Endothelial cell of umbilical vein (primary cell): ENCODE measurements around the gene CHD9. TPM values are rescaled to one million over a fixed set of nuclear protein-coding genes. Genes with fewer than 3 reads are reported as not detected.

Experiments
- BruUV-seq: library from RNA; stranded (reverse); fragments of 400-500 nt; replicated peaks from 2 replicates; lab custom pipeline; 2021; lab: Mats Ljungman, UMichigan
- CTCF ChIA-PET: fragments of 300-600, 350-600 bp; sonication (Branson Sonifier 250); formaldehyde crosslinking; loops from one replicate; lab custom pipeline; 2021; ENCODE audit warnings: antibody characterized with exemption, inconsistent platforms; lab: Charles Lee
- POLR2A ChIA-PET: fragments of 300-600, 350-600 bp; sonication (Branson Sonifier 250); formaldehyde crosslinking; loops from one replicate; lab custom pipeline; 2021; ENCODE audit warnings: antibody characterized with exemption, inconsistent platforms; lab: Charles Lee
- DNase-seq: peaks from one replicate; pipeline ENCODE4 v3.0.0-alpha.2; 2011; ENCODE audit warnings: low read depth, low spot score
- FAIRE-seq: peaks from 2 replicates; lab custom pipeline; 2011; peaks lifted over from hg19 to GRCh38; lab: Jason Lieb, UNC
- H2AFZ ChIP-seq: 2 replicates; pipeline ENCODE4 v1.6.0; 2012; ENCODE audit warnings: low read depth, low read length, control low read depth, inconsistent platforms
- H3K27ac ChIP-seq: 2 replicates; pipeline ENCODE4 v1.5.1; 2011; ENCODE audit warnings: low read depth, mild to moderate bottlenecking, control low read depth, low read length, moderate library complexity; ENCODE audit not compliant: insufficient read depth
- H3K27me3 ChIP-seq, 2 experiments: 2 replicates each; pipeline versions ENCODE4 v1.6.0 to v1.6.1; 2011; ENCODE audit warnings: low read length in 2 of 2, mixed read lengths in 1 of 2; ENCODE audit not compliant: control insufficient read depth in 2 of 2, insufficient read depth in 2 of 2
- H3K36me3 ChIP-seq, 2 experiments: 2 replicates in 1 of 2; 3 replicates in 1 of 2; pipeline ENCODE4 v1.5.1; 2011; ENCODE audit warnings: low read length in 2 of 2, mild to moderate bottlenecking in 1 of 2, moderate library complexity in 1 of 2; ENCODE audit not compliant: control insufficient read depth in 2 of 2, insufficient read depth in 2 of 2; ENCODE audit errors: extremely low read depth in 1 of 2
- H3K4me1 ChIP-seq: 3 replicates; pipeline ENCODE4 v1.5.1; 2011; ENCODE audit warnings: mild to moderate bottlenecking, low read length; ENCODE audit not compliant: control insufficient read depth, insufficient read depth; ENCODE audit errors: extremely low read depth
- H3K4me2 ChIP-seq: 2 replicates; pipeline ENCODE4 v1.6.1; 2011; ENCODE audit warnings: low read length, control low read depth, mixed read lengths; ENCODE audit not compliant: insufficient read depth
- H3K4me3 ChIP-seq, 3 experiments: fragments of 200-600 bp in 1 of 3; sonication (generic), shearing (Covaris generic) in 1 of 3; replicated peaks in 1 of 3; 2 replicates each; pipeline ENCODE4 v1.5.1; 2011 to 2016; ENCODE audit warnings: control low read depth in 3 of 3, low read length in 3 of 3, mild to moderate bottlenecking in 2 of 3, inconsistent platforms in 1 of 3, low read depth in 1 of 3, moderate library complexity in 1 of 3; ENCODE audit not compliant: insufficient read depth in 1 of 3
- H3K79me2 ChIP-seq: 2 replicates; pipeline ENCODE4 v1.6.0; 2012; ENCODE audit warnings: low read length, inconsistent platforms; ENCODE audit not compliant: control insufficient read depth, insufficient read depth
- H3K9ac ChIP-seq: replicated peaks from 2 replicates; pipeline ENCODE3; 2011; ENCODE audit warnings: low read length, control low read depth; ENCODE audit not compliant: insufficient read depth; ENCODE audit errors: extremely low read depth
- H3K9me1 ChIP-seq: replicated peaks from 3 replicates; pipeline ENCODE4 v1.6.0; 2011; ENCODE audit warnings: mild to moderate bottlenecking, low read length; ENCODE audit not compliant: control insufficient read depth, insufficient read depth; ENCODE audit errors: extremely low read depth
- H3K9me3 ChIP-seq: replicated peaks from 2 replicates; pipeline ENCODE4 v1.5.1; 2012; ENCODE audit warnings: low read length, inconsistent platforms; ENCODE audit not compliant: control insufficient read depth, insufficient read depth
- H4K20me1 ChIP-seq: replicated peaks from 2 replicates; pipeline ENCODE3; 2011; ENCODE audit warnings: mild to moderate bottlenecking, low read length; ENCODE audit not compliant: control insufficient read depth, insufficient read depth; ENCODE audit errors: extremely low read depth
- EZH2 ChIP-seq: IDR thresholded peaks from 2 replicates; pipeline ENCODE4 v1.6.1; 2012; ENCODE audit warnings: borderline replicate concordance, low read depth, mild to moderate bottlenecking, moderate library complexity, low read length, inconsistent platforms; ENCODE audit not compliant: severe bottlenecking
- FOS ChIP-seq: IDR thresholded peaks from 2 replicates; pipeline ENCODE4 v1.6.1; 2011; ENCODE audit warnings: mild to moderate bottlenecking, low read length, moderate library complexity, borderline replicate concordance; ENCODE audit not compliant: insufficient read depth
- GATA2 ChIP-seq: IDR thresholded peaks from 2 replicates; pipeline ENCODE4 v1.7.0; 2011; ENCODE audit warnings: low read depth, mild to moderate bottlenecking, moderate library complexity, mixed read lengths, low read length; ENCODE audit not compliant: insufficient read length, insufficient read depth
- JUN ChIP-seq: IDR thresholded peaks from 2 replicates; pipeline ENCODE4 v1.6.1; 2011; ENCODE audit warnings: borderline replicate concordance, low read depth; ENCODE audit not compliant: insufficient read length, insufficient read depth
- MYC ChIP-seq: IDR thresholded peaks from one replicate; pipeline ENCODE4 v1.6.1; 2011; ENCODE audit warnings: mild to moderate bottlenecking, low read depth, low read length
- POLR2A ChIP-seq: IDR thresholded peaks from 2 replicates; pipeline ENCODE4 v1.6.1; 2012; ENCODE audit warnings: low read depth, mild to moderate bottlenecking, control low read depth, low read length
- POLR2AphosphoS5 ChIP-seq: IDR thresholded peaks from 2 replicates; pipeline ENCODE4 v1.6.1; 2012; ENCODE audit warnings: low read depth, mild to moderate bottlenecking, control low read depth, low read length, moderate library complexity; ENCODE audit not compliant: insufficient read depth
- dilution Hi-C: fragments of 300-500 bp; cut with MboI; formaldehyde crosslinking; loops from one replicate; pipeline ENCODE4 v1.15.0; 2019; ENCODE audit warnings: low sequenced_read_pairs; ENCODE audit not compliant: extremely low pct_ligation_motif_present
- intact Hi-C: fragments of 100-400 bp; cut with micrococcal nuclease; formaldehyde crosslinking; loops from one replicate; pipeline ENCODE4 v1.10.0; 2022
- polyA plus RNA-seq, 4 experiments: library from polyadenylated mRNA; depleted of rRNA in 3 of 4; stranded (reverse) in 3 of 4; unstranded in 1 of 4; fragments of >200 nt; gene quantifications; 2 replicates each; pipeline versions ENCODE4 v1.2.1 to v1.2.3, GENCODE V29; 2011 to 2012; ENCODE audit warnings: missing spikeins in 1 of 4
- total RNA-seq: library from RNA; stranded (reverse); gene quantifications from 2 replicates; pipeline ENCODE4 v1.2.3, GENCODE V29; 2021
- TF ChIP-seq, protein P1 (sequence below): IDR thresholded peaks from 2 replicates; pipeline ENCODE4 v1.6.1; 2011; ENCODE audit not compliant: insufficient read depth, insufficient read length
- TF ChIP-seq, protein P2 (sequence below), 2 donors: IDR thresholded peaks; 1 replicate in 1 of 2; 2 replicates in 1 of 2; pipeline ENCODE4 v1.5.1; 2011; ENCODE audit warnings: low read length in 2 of 2, mild to moderate bottlenecking in 2 of 2, moderate library complexity in 2 of 2, control low read depth in 1 of 2, inconsistent platforms in 1 of 2, low read depth in 1 of 2; ENCODE audit not compliant: insufficient read depth in 1 of 2; ENCODE audit errors: extremely low read depth in 1 of 2

The CHD9 gene
- total and polyA plus RNA-seq, 2 donors (not counting 3 experiments of a cell fraction or from before 2014, with no cell fraction given), result 9.9 to 59.2 TPM

DNA sequence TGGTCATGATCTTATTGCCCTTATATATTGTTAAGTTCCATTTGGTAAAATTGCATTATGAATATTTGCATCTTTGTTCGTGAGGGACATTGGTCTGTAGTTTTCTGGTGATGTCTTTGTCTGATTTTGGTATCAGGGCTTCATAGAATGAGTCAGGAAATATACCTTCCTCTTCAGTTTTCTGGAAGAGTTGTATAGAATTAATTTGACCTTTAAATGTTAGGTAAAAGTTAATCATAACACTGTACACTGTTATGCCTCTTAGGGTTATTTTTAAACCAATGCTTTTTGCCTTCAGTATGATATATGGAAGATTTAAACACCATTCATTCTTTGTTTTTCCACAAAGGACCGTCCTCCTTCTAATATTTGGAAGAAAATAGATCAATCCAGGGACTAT lies 180.0 kb downstream of the CHD9 start:
- H3K79me2 ChIP-seq, result no peaks in the 10 kb centered on the region
- H3K9me3 ChIP-seq, result no peaks in the 10 kb centered on the region
- no peak overlapping the region for H3K9ac ChIP-seq
- no peak overlapping the region for H3K27ac ChIP-seq
- dilution Hi-C loops (no loop called here), intact Hi-C loops (loop anchor here (5.0 kb wide), 1 partner anchor 32 kb away; no protein-coding TSS in a partner anchor)
- no peak overlapping the region for H2AFZ ChIP-seq
- BruUV-seq, result no TSS peak
- FAIRE-seq, result no peak
- peaks cover 2% of the 10 kb centered on the region for H4K20me1 ChIP-seq
- POLR2A ChIA-PET, result no interaction called here
- H3K36me3 ChIP-seq, result peaks cover 17 to 34% of the 10 kb centered on the region in 2 experiments
- no peaks in the 10 kb centered on the region for H3K4me1 ChIP-seq
- H3K4me2 ChIP-seq, result no peak overlapping the region
- TF ChIP-seq JUN, result no peak
- TF ChIP-seq GATA2, result no peak
- TF ChIP-seq, protein P1, sequence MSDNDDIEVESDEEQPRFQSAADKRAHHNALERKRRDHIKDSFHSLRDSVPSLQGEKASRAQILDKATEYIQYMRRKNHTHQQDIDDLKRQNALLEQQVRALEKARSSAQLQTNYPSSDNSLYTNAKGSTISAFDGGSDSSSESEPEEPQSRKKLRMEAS, result no peak
- TF ChIP-seq FOS, result no peak
- TF ChIP-seq MYC, result no peak
- TF ChIP-seq, protein P2, sequence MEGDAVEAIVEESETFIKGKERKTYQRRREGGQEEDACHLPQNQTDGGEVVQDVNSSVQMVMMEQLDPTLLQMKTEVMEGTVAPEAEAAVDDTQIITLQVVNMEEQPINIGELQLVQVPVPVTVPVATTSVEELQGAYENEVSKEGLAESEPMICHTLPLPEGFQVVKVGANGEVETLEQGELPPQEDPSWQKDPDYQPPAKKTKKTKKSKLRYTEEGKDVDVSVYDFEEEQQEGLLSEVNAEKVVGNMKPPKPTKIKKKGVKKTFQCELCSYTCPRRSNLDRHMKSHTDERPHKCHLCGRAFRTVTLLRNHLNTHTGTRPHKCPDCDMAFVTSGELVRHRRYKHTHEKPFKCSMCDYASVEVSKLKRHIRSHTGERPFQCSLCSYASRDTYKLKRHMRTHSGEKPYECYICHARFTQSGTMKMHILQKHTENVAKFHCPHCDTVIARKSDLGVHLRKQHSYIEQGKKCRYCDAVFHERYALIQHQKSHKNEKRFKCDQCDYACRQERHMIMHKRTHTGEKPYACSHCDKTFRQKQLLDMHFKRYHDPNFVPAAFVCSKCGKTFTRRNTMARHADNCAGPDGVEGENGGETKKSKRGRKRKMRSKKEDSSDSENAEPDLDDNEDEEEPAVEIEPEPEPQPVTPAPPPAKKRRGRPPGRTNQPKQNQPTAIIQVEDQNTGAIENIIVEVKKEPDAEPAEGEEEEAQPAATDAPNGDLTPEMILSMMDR (IDR thresholded peaks at IDR 0.05; ENCODE audit: extremely low read depth in 1 of 2, insufficient read depth in 1 of 2, low read depth in 1 of 2, low read length in 2 of 2), result no peak
- TF ChIP-seq POLR2A, result no peak
- TF ChIP-seq EZH2, result no peak
- no peak for TF ChIP-seq POLR2AphosphoS5
- no peaks in the 10 kb centered on the region for H3K27me3 ChIP-seq
- no peak for DNase-seq
- no peak overlapping the region for H3K4me3 ChIP-seq
- no peaks in the 10 kb centered on the region for H3K9me1 ChIP-seq
- CTCF ChIA-PET, result no interaction called here
